Measurements from ENCODE around the gene KCNE1.
"Not testable (repeated sequence)": the region's sequence is repeated elsewhere in the genome, so short reads cannot be mapped to it uniquely, and the experiment has no call there.

KCNE1 gene
- long read RNA-seq, donor 1: 0 reads
- long read RNA-seq, donor 2: 0 reads
- long read RNA-seq, donor 3: 0 reads
- long read RNA-seq, donor 4: 0 reads
- long read RNA-seq, donor 5: 0 reads
- long read RNA-seq, donor 6: 0 reads
- long read RNA-seq, donor 7: 0 reads
- long read RNA-seq, donor 8, partial matches to known transcripts: 0 of 1 reads
- long read RNA-seq, donor 8, other reads (novel, unspliced or antisense): 0 of 1 reads

GRCh38 chr21:34511787-34512455 is at the start of gene KCNE1:
KCNE1 (minus strand) TSS chr21:34512210; CDS start chr21:34449634, 62,576 bp downstream.
- DNase-seq: no peak

GRCh38 chr21:34561806-34562205 is 49.8 kb upstream of the KCNE1 start:
- no peak for DNase-seq

GRCh38 chr21:34560609-34561008 is 48.6 kb upstream of the KCNE1 start:
- no peak for DNase-seq

GRCh38 chr21:34560021-34560420 is 48.0 kb upstream of the KCNE1 start:
- DNase-seq: no peak

GRCh38 chr21:34559089-34559631 is 47.1 kb upstream of the KCNE1 start:
- no peak for DNase-seq

GRCh38 chr21:34558166-34558565 is 46.2 kb upstream of the KCNE1 start:
- no peak for DNase-seq

GRCh38 chr21:34557261-34557660 is 45.3 kb upstream of the KCNE1 start:
- no peak for DNase-seq

GRCh38 chr21:34554670-34555069 is 42.7 kb upstream of the KCNE1 start:
- DNase-seq: not testable (repeated sequence)

GRCh38 chr21:34554227-34554626 is 42.2 kb upstream of the KCNE1 start:
- DNase-seq: no peak

GRCh38 chr21:34553151-34553952 is 41.3 kb upstream of the KCNE1 start:
- DNase-seq: no peak

GRCh38 chr21:34552360-34553098 is 40.5 kb upstream of the KCNE1 start:
- no peak for DNase-seq

- no peak for DNase-seq
These were observed 38.3 kb upstream of the KCNE1 start for GRCh38 chr21:34550182-34550799.

- no peak for DNase-seq
These were observed 36.9 kb upstream of the KCNE1 start for GRCh38 chr21:34548781-34549376.

GRCh38 chr21:34546542-34546941 is 34.5 kb upstream of the KCNE1 start:
- no peak for DNase-seq

- DNase-seq: peak; percentile 47
These were observed 33.3 kb upstream of the KCNE1 start for GRCh38 chr21:34545079-34545884.

- no peak for DNase-seq
These were observed 32.1 kb upstream of the KCNE1 start for GRCh38 chr21:34544032-34544496.

GRCh38 chr21:34543017-34543416 is 31.0 kb upstream of the KCNE1 start:
- DNase-seq: no peak

GRCh38 chr21:34540206-34540605 is 28.2 kb upstream of the KCNE1 start:
- DNase-seq: no peak

GRCh38 chr21:34537838-34538237 is 25.8 kb upstream of the KCNE1 start:
- DNase-seq: no peak

GRCh38 chr21:34536820-34537219 is 24.8 kb upstream of the KCNE1 start:
- no peak for DNase-seq

Data from right kidney (tissue), 9 donors.